Activated naive CD8-positive, alpha-beta T cell treated with anti-CD3 and anti-CD28 coated beads for 36 hours (primary cell): ENCODE results near the gene NTM. TPM values are rescaled to one million over a fixed set of nuclear protein-coding genes. Genes with fewer than 3 reads are reported as not detected.
A peak's percentile ranks its signal among the peaks of the same experiment; 100 is the strongest.

Experiments
- DNase-seq: peaks from one replicate; pipeline ENCODE4 v3.0.0; 2021
- H3K27ac Mint-ChIP-seq: one replicate; pipeline ENCODE4 v1.8.0; 2022; ENCODE audit warnings: mild to moderate bottlenecking, moderate library complexity, mixed read lengths
- H3K27me3 Mint-ChIP-seq: one replicate; pipeline ENCODE4 v1.8.0; 2022; ENCODE audit warnings: mild to moderate bottlenecking, mixed read lengths
- H3K36me3 Mint-ChIP-seq: one replicate; pipeline ENCODE4 v1.8.0; 2021; ENCODE audit warnings: mild to moderate bottlenecking, mixed read lengths
- H3K4me1 Mint-ChIP-seq: one replicate; pipeline ENCODE4 v1.8.0; 2021; ENCODE audit warnings: mixed read lengths
- H3K4me3 Mint-ChIP-seq: one replicate; pipeline ENCODE4 v1.8.0; 2022; ENCODE audit warnings: mild to moderate bottlenecking, moderate library complexity, mixed read lengths
- H3K9me3 Mint-ChIP-seq: one replicate; pipeline ENCODE4 v1.8.0; 2022; ENCODE audit warnings: mixed read lengths
- total RNA-seq, 2 experiments: library from RNA; stranded (reverse); gene quantifications; one replicate each; pipeline ENCODE4 v1.2.3, GENCODE V29; 2021

Gene NTM
- total RNA-seq, 2 experiments from 2014 or later = not detected

- no peaks in the 10 kb centered on the region for H3K27me3 Mint-ChIP-seq
- H3K9me3 Mint-ChIP-seq = no peaks in the 10 kb centered on the region
- H3K36me3 Mint-ChIP-seq = no peaks in the 10 kb centered on the region
- H3K4me1 Mint-ChIP-seq = no peaks in the 10 kb centered on the region
- no peak overlapping the region for H3K4me3 Mint-ChIP-seq
- no peak overlapping the region for H3K27ac Mint-ChIP-seq
- no peak for DNase-seq
Measured at GRCh38 chr11:132026746-132027145, 656.3 kb downstream of the NTM start.

- peak; percentile 2 for DNase-seq
- no peaks in the 10 kb centered on the region for H3K27me3 Mint-ChIP-seq
- H3K9me3 Mint-ChIP-seq = no peaks in the 10 kb centered on the region
- H3K27ac Mint-ChIP-seq = no peak overlapping the region
- no peaks in the 10 kb centered on the region for H3K4me1 Mint-ChIP-seq
- H3K36me3 Mint-ChIP-seq = no peaks in the 10 kb centered on the region
- H3K4me3 Mint-ChIP-seq = no peak overlapping the region
Measured at GRCh38 chr11:132028380-132029240, 658.2 kb downstream of the NTM start.

- DNase-seq = no peak
- Mint-ChIP-seq H3K9me3 (no peaks in the 10 kb centered on the region), H3K4me1 (no peaks in the 10 kb centered on the region), H3K4me3 (no peak overlapping the region), H3K27ac (no peak overlapping the region), H3K36me3 (no peaks in the 10 kb centered on the region), H3K27me3 (no peaks in the 10 kb centered on the region)
Measured at GRCh38 chr11:132030896-132031295, 660.5 kb downstream of the NTM start.

GRCh38 chr11:132032555-132032954 is 662.1 kb downstream of the NTM start:
- Mint-ChIP-seq H3K27me3 (no peaks in the 10 kb centered on the region), H3K4me3 (no peak overlapping the region), H3K27ac (no peak overlapping the region), H3K4me1 (no peaks in the 10 kb centered on the region), H3K9me3 (no peaks in the 10 kb centered on the region), H3K36me3 (no peaks in the 10 kb centered on the region)
- DNase-seq = no peak

- Mint-ChIP-seq H3K9me3 (no peaks in the 10 kb centered on the region), H3K27ac (no peak overlapping the region), H3K4me1 (no peaks in the 10 kb centered on the region), H3K27me3 (no peaks in the 10 kb centered on the region), H3K36me3 (no peaks in the 10 kb centered on the region), H3K4me3 (no peak overlapping the region)
- no peak for DNase-seq
Measured at GRCh38 chr11:132033051-132033450, 662.6 kb downstream of the NTM start.

GRCh38 chr11:132035228-132035627 is 664.8 kb downstream of the NTM start:
- Mint-ChIP-seq H3K27ac (no peak overlapping the region), H3K4me1 (no peaks in the 10 kb centered on the region), H3K4me3 (no peak overlapping the region), H3K36me3 (no peaks in the 10 kb centered on the region), H3K9me3 (no peaks in the 10 kb centered on the region), H3K27me3 (no peaks in the 10 kb centered on the region)
- no peak for DNase-seq

- no peaks in the 10 kb centered on the region for H3K36me3 Mint-ChIP-seq
- no peaks in the 10 kb centered on the region for H3K4me1 Mint-ChIP-seq
- H3K9me3 Mint-ChIP-seq = no peaks in the 10 kb centered on the region
- H3K27me3 Mint-ChIP-seq = no peaks in the 10 kb centered on the region
- no peak for DNase-seq
- H3K4me3 Mint-ChIP-seq = no peak overlapping the region
- H3K27ac Mint-ChIP-seq = no peak overlapping the region
Measured at GRCh38 chr11:132035766-132036165, 665.4 kb downstream of the NTM start.

GRCh38 chr11:132036220-132036619 is 665.8 kb downstream of the NTM start:
- DNase-seq = no peak
- no peak overlapping the region for H3K27ac Mint-ChIP-seq
- no peaks in the 10 kb centered on the region for H3K36me3 Mint-ChIP-seq
- no peaks in the 10 kb centered on the region for H3K4me1 Mint-ChIP-seq
- peaks cover 4% of the 10 kb centered on the region for H3K27me3 Mint-ChIP-seq
- H3K9me3 Mint-ChIP-seq = no peaks in the 10 kb centered on the region
- no peak overlapping the region for H3K4me3 Mint-ChIP-seq

- Mint-ChIP-seq H3K4me1 (no peaks in the 10 kb centered on the region), H3K27ac (no peak overlapping the region), H3K9me3 (no peaks in the 10 kb centered on the region), H3K36me3 (no peaks in the 10 kb centered on the region), H3K4me3 (no peak overlapping the region), H3K27me3 (peaks cover 5% of the 10 kb centered on the region)
- DNase-seq = no peak
Measured at GRCh38 chr11:132036746-132037466, 666.5 kb downstream of the NTM start.

GRCh38 chr11:132037467-132037862 is 667.0 kb downstream of the NTM start:
- H3K36me3 Mint-ChIP-seq = no peaks in the 10 kb centered on the region

GRCh38 chr11:132037956-132038355 is 667.5 kb downstream of the NTM start:
- Mint-ChIP-seq H3K27ac (no peak overlapping the region), H3K36me3 (no peaks in the 10 kb centered on the region), H3K4me1 (no peaks in the 10 kb centered on the region), H3K9me3 (no peaks in the 10 kb centered on the region), H3K27me3 (peaks cover 5% of the 10 kb centered on the region), H3K4me3 (no peak overlapping the region)
- no peak for DNase-seq

More at GRCh38 chr11:132037467-132037862, 667.0 kb downstream of the NTM start:
- no peak overlapping the region for H3K27ac Mint-ChIP-seq
- no peak for DNase-seq
- H3K4me1 Mint-ChIP-seq = no peaks in the 10 kb centered on the region
- peaks cover 5% of the 10 kb centered on the region for H3K27me3 Mint-ChIP-seq
- no peak overlapping the region for H3K4me3 Mint-ChIP-seq
- no peaks in the 10 kb centered on the region for H3K9me3 Mint-ChIP-seq

GRCh38 chr11:132039521-132039920 is 669.1 kb downstream of the NTM start:
- no peaks in the 10 kb centered on the region for H3K36me3 Mint-ChIP-seq
- no peaks in the 10 kb centered on the region for H3K9me3 Mint-ChIP-seq
- no peak overlapping the region for H3K27ac Mint-ChIP-seq
- no peak overlapping the region for H3K4me3 Mint-ChIP-seq
- H3K27me3 Mint-ChIP-seq = peaks cover 5% of the 10 kb centered on the region
- DNase-seq = no peak
- H3K4me1 Mint-ChIP-seq = no peaks in the 10 kb centered on the region

GRCh38 chr11:132042296-132042695 is 671.9 kb downstream of the NTM start:
- H3K4me1 Mint-ChIP-seq = no peaks in the 10 kb centered on the region
- H3K9me3 Mint-ChIP-seq = no peaks in the 10 kb centered on the region
- no peak overlapping the region for H3K4me3 Mint-ChIP-seq
- H3K27me3 Mint-ChIP-seq = peaks cover 5% of the 10 kb centered on the region
- DNase-seq = no peak
- H3K36me3 Mint-ChIP-seq = no peaks in the 10 kb centered on the region
- no peak overlapping the region for H3K27ac Mint-ChIP-seq

GRCh38 chr11:132043714-132044113 is 673.3 kb downstream of the NTM start:
- Mint-ChIP-seq H3K9me3 (no peaks in the 10 kb centered on the region), H3K27me3 (peaks cover 5% of the 10 kb centered on the region), H3K36me3 (no peaks in the 10 kb centered on the region), H3K4me1 (no peaks in the 10 kb centered on the region), H3K27ac (no peak overlapping the region), H3K4me3 (no peak overlapping the region)
- DNase-seq = no peak

GRCh38 chr11:132045107-132045506 is 674.7 kb downstream of the NTM start:
- Mint-ChIP-seq H3K4me1 (no peaks in the 10 kb centered on the region), H3K27ac (no peak overlapping the region), H3K9me3 (no peaks in the 10 kb centered on the region), H3K27me3 (peaks cover 5% of the 10 kb centered on the region), H3K4me3 (no peak overlapping the region), H3K36me3 (no peaks in the 10 kb centered on the region)
- DNase-seq = no peak
